Ovary (tissue), 3 donors: ENCODE results near the gene PTPN2.

ENCODE experiments used
- EP300 ChIP-seq: sonication (generic); formaldehyde crosslinking; IDR thresholded peaks from one replicate; pipeline ENCODE4 v1.6.1; 2017; ENCODE audit warnings: antibody characterized with exemption
- POLR2A ChIP-seq: fragments of 450-650 bp; IDR thresholded peaks from one replicate; pipeline ENCODE4 v1.6.1; 2017; ENCODE audit warnings: antibody characterized with exemption, mild to moderate bottlenecking, moderate library complexity
- TF ChIP-seq, protein P1 (sequence below), 3 donors: fragments of 450-650 bp in 2 of 3; fragments of 200-600 bp in 1 of 3; IDR thresholded peaks; one replicate each; pipeline versions ENCODE4 v1.5.1 to v1.8.0; 2016 to 2022; ENCODE audit warnings: antibody characterized with exemption in 3 of 3, mild to moderate bottlenecking in 1 of 3
- donor health status: DM: no; HTN: no; CAD: no.

DNA sequence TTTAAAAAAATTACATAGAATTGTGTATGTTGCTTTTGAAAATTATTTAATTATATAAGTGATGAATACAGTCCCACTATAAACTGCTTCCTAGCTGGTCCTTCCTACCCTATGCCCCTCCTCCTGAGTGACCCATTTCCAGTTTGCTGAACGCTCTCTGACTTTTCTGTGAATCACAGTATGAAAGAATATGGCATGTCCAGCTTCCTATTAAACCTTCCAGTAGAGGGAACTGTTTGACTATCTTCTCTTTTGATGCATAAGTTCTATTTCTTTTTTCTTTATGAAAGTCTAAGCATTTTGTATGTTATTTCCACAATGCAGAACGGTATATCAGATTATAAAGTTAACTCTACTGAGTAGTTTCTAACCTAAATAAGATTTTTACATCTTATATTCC lies 139.9 kb downstream of the PTPN2 start:
- TF ChIP-seq, protein P1, sequence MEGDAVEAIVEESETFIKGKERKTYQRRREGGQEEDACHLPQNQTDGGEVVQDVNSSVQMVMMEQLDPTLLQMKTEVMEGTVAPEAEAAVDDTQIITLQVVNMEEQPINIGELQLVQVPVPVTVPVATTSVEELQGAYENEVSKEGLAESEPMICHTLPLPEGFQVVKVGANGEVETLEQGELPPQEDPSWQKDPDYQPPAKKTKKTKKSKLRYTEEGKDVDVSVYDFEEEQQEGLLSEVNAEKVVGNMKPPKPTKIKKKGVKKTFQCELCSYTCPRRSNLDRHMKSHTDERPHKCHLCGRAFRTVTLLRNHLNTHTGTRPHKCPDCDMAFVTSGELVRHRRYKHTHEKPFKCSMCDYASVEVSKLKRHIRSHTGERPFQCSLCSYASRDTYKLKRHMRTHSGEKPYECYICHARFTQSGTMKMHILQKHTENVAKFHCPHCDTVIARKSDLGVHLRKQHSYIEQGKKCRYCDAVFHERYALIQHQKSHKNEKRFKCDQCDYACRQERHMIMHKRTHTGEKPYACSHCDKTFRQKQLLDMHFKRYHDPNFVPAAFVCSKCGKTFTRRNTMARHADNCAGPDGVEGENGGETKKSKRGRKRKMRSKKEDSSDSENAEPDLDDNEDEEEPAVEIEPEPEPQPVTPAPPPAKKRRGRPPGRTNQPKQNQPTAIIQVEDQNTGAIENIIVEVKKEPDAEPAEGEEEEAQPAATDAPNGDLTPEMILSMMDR (IDR thresholded peaks at IDR 0.05): peak in 2 of 3 donors; percentile 35 to 36
- TF ChIP-seq POLR2A (no peak), EP300 (no peak)
